22Rv1 (cell line): Measurements from ENCODE around the gene NR0B1.

Experiments
- H3K27ac ChIP-seq: fragments of 450-650 bp; 2 replicates; pipeline ENCODE4 v1.5.1; 2017
- CTCF ChIP-seq: fragments of 450-650 bp; IDR thresholded peaks from 2 replicates; pipeline ENCODE4 v1.5.1; 2017; ENCODE audit warnings: mild to moderate bottlenecking
- ZFX ChIP-seq: fragments of 450-650 bp; IDR thresholded peaks from 2 replicates; pipeline ENCODE4 v1.6.1; 2017; ENCODE audit warnings: antibody characterized with exemption, borderline replicate concordance

Gene NR0B1

DNA sequence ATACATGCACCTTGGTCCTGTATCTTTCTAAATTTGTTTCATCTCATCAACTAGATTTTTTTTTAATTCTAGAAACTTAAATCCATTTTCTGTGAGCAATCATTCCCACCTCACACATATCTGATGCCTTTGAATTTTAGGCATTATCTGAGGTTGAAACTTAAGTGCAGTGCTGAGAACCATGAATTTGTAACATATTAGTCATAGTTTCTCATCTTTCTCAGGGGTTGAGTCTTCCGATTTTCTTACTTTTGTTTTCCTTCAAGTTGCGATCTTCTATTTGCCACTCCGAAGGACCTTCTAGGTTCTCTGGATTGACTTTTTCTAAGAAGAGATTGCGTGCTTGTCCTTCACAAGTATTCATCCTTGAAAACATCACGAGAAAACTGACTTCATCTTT is 3.7 kb upstream of the NR0B1 start:
- TF ChIP-seq CTCF (no peak), ZFX (no peak)
- H3K27ac ChIP-seq, result no peak overlapping the region

DNA sequence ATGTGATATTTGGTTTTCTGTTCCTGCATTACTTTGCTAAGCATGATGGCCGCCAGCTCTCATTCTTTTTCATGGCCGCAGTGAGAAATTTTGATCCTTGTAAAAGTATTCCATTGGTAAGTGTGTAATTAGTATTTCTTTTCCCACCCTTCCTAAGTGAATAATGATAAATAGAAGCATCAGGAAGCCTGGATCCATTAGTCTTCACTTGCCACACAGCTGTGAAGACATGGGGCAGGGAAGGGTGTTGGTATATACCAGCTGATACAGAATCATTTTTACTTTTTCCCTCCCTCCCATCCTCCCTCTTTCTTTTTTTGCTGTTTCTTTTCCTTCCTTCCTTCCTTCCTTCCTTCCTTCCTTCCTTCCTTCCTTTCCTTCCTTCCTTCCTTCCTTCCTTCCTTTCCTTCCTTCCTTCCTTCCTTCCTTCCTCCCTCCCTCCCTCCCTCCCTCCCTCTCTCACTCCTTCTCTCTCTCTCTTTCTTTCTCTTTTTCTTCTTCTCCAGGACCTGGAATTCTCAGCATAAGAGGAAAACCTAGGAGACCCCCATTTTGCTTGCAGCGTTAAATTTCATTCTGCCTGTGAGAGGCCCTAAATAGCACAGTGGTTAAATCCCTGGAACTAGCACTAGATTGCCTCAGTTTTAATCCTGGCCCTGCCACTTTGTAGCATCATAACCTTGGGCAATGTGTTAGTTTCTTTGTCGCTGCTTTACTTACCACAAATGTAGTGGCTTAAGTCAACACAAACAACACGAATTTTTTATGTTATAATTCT is 1.4 kb upstream of the NR0B1 start:
- no peak for TF ChIP-seq ZFX
- no peak for TF ChIP-seq CTCF
- no peak overlapping the region for H3K27ac ChIP-seq

DNA sequence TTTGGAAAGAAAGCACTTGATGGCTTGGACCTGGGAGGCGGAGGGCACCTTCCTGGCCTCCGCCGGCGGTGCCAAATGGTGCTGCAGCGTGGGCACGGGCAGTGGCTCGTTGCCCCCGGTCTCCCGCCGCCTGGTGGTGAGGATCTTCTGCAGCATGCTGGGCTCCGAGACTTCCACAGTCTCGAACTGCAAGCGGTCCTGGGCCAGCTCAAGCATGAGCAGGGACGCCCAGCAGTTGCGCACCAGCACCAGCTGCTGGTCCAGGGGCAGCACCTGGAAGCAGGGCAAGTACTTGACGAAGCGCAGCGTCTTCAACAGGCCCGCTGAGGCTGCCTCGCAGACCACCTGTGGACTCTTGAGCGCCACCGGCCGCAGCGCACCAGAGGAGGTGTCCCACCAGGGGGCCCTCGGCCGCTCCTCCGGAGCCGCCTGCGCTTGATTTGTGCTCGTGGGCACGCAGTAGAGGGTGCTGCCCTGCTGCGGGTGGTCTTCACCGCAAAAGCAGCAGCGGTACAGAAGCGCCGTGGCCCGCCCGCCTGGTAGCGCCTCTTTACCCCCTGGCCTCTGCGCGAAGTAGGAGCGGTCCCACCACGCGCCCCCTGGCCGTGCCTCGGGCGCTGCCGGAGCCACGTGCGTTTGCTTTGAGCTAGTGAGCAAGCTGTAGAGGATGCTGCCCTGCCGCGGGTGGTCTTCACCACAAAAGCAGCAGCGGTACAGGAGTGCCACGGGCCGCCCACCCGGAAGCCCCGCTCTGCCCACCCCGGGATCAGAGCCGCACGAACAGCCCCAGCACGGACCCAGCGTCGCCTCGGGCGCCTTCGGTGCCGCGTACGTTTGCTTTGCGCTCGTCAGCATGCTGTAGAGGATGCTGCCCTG is 689 bp downstream of the NR0B1 start:
- TF ChIP-seq CTCF, result no peak
- no peak for TF ChIP-seq ZFX
- H3K27ac ChIP-seq, result no peak overlapping the region

DNA sequence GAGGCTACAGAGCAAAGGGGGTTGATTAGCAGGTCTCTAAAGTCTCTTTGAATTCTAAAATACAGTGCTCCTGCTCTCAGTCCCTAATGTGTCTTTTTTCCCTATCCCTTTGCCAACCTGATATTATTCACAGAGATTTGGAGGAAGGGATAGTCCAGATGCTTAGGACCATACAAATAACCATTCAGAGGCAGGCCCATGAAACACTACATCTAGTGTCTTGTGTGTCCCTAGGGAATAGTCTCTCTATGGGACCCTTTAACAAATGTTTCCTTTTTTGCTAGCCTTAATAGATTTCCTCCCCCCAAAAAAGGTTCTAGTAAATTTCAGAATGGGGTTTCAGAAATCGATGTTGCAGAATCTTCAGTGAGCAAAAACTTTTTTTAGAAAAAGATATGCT is 1.7 kb downstream of the NR0B1 start:
- H3K27ac ChIP-seq, result no peak overlapping the region
- TF ChIP-seq CTCF (no peak), ZFX (no peak)

DNA sequence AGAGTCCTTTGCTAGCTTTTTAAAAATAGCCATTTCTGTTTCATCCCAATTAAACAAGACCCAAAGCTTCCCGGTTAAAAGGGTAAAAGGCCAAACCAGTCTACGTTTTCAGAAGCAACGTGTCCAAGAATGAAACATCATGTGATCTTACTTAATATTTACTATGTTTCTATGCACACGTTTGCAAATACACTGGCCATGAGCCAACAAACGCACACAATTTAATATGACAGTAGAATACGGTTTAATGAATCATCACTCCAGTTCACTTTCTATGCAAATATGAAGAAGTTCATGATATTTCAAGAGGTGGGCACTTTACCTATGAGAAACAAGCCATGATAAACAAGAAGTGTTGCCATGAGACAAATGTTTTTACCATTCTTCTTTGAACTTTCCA is 4.3 kb downstream of the NR0B1 start:
- no peak for TF ChIP-seq CTCF
- no peak for TF ChIP-seq ZFX
- H3K27ac ChIP-seq, result no peak overlapping the region

DNA sequence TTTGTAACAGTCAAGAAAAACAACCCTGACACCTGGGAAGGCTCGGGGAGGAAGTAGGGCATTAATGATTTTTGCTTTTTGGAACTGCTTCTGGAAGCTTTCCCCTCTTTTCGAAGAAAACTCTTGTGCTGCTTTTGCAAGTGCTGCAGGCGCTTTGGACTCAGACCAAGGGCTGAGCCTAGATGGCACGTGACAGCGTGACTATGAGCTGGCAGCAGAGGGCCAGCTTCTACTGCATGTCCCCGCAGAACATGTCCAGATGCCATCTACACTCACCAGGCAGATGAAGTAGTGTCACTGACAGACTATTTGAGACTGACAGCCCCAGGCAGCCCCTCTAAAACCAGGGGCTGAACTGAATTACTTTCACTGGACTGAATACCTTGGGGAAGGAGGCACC is 6.2 kb downstream of the NR0B1 start:
- TF ChIP-seq ZFX (no peak), CTCF (no peak)
- H3K27ac ChIP-seq, result no peak overlapping the region

DNA sequence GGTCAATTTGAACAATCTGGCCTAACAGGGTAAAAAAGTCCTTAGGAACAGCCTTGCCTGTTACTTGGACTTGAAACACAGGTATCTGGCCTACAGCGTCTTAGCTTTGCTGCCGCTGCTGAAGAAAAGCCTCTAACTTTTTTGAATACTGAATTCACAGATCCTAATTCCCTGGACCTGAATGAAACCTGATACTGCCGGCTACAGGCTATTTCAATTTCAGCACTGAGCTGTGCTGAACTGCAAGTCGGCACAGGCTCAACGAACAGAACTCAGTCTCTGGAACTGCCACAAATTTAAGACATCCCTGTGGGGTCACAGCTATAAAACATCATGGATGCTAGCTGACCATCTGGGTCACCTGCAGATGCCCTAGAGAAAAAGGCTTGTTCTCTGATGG is 7.2 kb downstream of the NR0B1 start:
- TF ChIP-seq ZFX, result no peak
- TF ChIP-seq CTCF, result no peak
- H3K27ac ChIP-seq, result no peak overlapping the region
